KBM-7 (cell line): ENCODE results near the gene ADPRS.

Experiments
- DNase-seq: peaks from one replicate; pipeline ENCODE4 v3.0.0-alpha.2; 2015
- in situ Hi-C: fragments of 300-500 bp; cut with MboI; formaldehyde crosslinking; loops from 2 replicates; pipeline ENCODE4 v1.14.3; 2020; ENCODE audit warnings: low sequenced_read_pairs, low pct_unique_long_range_greater_than_20kb, mixed read lengths

Gene ADPRS

GRCh38 chr1:36088577-36089392 lies at the start of gene ADPRS:
Gene ADPRS (plus strand): TSS chr1:36088892. CDS start chr1:36088905, 13 bp downstream.
- DNase-seq: peak; percentile 91
- in situ Hi-C loops: no loop called here

GRCh38 chr1:36040238-36040637 lies 48.5 kb upstream of the ADPRS start:
- DNase-seq: no peak
- in situ Hi-C loops: no loop called here

GRCh38 chr1:36051821-36052220 lies 36.9 kb upstream of the ADPRS start:
- in situ Hi-C loops: no loop called here

GRCh38 chr1:36053978-36054377 lies 34.7 kb upstream of the ADPRS start:
- no peak for DNase-seq
- in situ Hi-C loops: no loop called here

More at GRCh38 chr1:36051821-36052220, 36.9 kb upstream of the ADPRS start:
- DNase-seq: no peak

- DNase-seq: no peak
- in situ Hi-C loops: no loop called here
Measured at GRCh38 chr1:36055706-36056105, 33.0 kb upstream of the ADPRS start.

- in situ Hi-C loops: no loop called here
- no peak for DNase-seq
Measured at GRCh38 chr1:36062315-36062714, 26.4 kb upstream of the ADPRS start.

- no peak for DNase-seq
- in situ Hi-C loops: no loop called here
Measured at GRCh38 chr1:36067871-36068270, 20.8 kb upstream of the ADPRS start.

GRCh38 chr1:36068866-36069265 lies 19.8 kb upstream of the ADPRS start:
- in situ Hi-C loops: no loop called here
- DNase-seq: no peak

- in situ Hi-C loops: no loop called here
- no peak for DNase-seq
Measured at GRCh38 chr1:36070349-36070748, 18.3 kb upstream of the ADPRS start.

- no peak for DNase-seq
- in situ Hi-C loops: no loop called here
Measured at GRCh38 chr1:36076979-36077573, 11.6 kb upstream of the ADPRS start.

- in situ Hi-C loops: no loop called here
- DNase-seq: no peak
Measured at GRCh38 chr1:36080236-36080635, 8.5 kb upstream of the ADPRS start.

- DNase-seq: no peak
- in situ Hi-C loops: no loop called here
Measured at GRCh38 chr1:36080801-36081200, 7.9 kb upstream of the ADPRS start.

- in situ Hi-C loops: no loop called here
- no peak for DNase-seq
Measured at GRCh38 chr1:36081926-36082485, 6.7 kb upstream of the ADPRS start.

- no peak for DNase-seq
- in situ Hi-C loops: no loop called here
Measured at GRCh38 chr1:36083219-36083618, 5.5 kb upstream of the ADPRS start.

- in situ Hi-C loops: no loop called here
- no peak for DNase-seq
Measured at GRCh38 chr1:36083635-36084496, 4.8 kb upstream of the ADPRS start, which contains the start of gene TEKT2. Gene TEKT2 (plus strand): TSS chr1:36084094. CDS start chr1:36084922, 828 bp downstream.

GRCh38 chr1:36084497-36085115 lies 4.1 kb upstream of the ADPRS start:
- in situ Hi-C loops: no loop called here
- DNase-seq: no peak

- in situ Hi-C loops: no loop called here
- no peak for DNase-seq
Measured at GRCh38 chr1:36085126-36085525, 3.6 kb upstream of the ADPRS start.

- no peak for DNase-seq
- in situ Hi-C loops: no loop called here
Measured at GRCh38 chr1:36085686-36086526, 2.8 kb upstream of the ADPRS start.
